ENCODE measurements around the gene CDH4.

DNA sequence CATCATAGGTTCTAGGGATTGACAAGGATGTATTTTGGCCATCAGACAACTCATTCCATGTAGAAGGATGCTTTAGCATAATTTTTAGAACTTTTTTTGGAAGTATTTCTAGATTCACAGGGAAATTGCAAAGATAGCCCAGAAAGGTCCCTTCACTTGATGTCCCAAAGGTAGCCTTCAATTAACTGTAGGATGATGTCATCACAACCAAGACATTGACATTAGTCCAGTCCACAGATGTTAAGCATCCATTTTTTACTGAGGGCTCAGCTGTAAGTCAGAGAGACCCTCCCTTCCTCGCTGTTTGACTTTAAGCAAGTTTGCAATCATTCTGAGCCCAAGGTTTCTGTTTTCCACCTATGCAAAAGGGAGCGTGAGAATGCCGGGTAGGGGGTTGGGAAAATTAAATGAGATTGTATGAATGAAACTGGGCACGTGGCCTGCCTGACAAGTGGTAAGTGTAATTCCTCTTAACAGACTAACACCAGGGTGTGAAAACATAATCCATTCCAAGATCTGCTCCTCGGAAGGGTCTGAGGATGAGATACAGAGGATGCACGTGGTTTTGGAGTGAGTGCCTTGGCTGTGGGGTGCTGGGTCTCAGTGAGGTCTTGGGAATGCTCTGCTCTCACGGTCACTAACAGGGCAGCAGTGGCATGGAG, 126.8 kb downstream of the CDH4 start:
- TF ChIP-seq EGR2 (tag by site-specific recombination; IDR thresholded peaks at IDR 0.05; ENCODE audit: low read depth), result no peak
- TF ChIP-seq, protein P1, sequence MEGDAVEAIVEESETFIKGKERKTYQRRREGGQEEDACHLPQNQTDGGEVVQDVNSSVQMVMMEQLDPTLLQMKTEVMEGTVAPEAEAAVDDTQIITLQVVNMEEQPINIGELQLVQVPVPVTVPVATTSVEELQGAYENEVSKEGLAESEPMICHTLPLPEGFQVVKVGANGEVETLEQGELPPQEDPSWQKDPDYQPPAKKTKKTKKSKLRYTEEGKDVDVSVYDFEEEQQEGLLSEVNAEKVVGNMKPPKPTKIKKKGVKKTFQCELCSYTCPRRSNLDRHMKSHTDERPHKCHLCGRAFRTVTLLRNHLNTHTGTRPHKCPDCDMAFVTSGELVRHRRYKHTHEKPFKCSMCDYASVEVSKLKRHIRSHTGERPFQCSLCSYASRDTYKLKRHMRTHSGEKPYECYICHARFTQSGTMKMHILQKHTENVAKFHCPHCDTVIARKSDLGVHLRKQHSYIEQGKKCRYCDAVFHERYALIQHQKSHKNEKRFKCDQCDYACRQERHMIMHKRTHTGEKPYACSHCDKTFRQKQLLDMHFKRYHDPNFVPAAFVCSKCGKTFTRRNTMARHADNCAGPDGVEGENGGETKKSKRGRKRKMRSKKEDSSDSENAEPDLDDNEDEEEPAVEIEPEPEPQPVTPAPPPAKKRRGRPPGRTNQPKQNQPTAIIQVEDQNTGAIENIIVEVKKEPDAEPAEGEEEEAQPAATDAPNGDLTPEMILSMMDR (tag by site-specific recombination; IDR thresholded peaks at IDR 0.05), result no peak
- no peak for TF ChIP-seq PRDM1 (tag by site-specific recombination; IDR thresholded peaks at IDR 0.05)
- no peak for TF ChIP-seq SCRT2 (tag by site-specific recombination; IDR thresholded peaks at IDR 0.05)
- TF ChIP-seq ZNF24 (tag by site-specific recombination; IDR thresholded peaks at IDR 0.05), result no peak
- TF ChIP-seq, protein P2, sequence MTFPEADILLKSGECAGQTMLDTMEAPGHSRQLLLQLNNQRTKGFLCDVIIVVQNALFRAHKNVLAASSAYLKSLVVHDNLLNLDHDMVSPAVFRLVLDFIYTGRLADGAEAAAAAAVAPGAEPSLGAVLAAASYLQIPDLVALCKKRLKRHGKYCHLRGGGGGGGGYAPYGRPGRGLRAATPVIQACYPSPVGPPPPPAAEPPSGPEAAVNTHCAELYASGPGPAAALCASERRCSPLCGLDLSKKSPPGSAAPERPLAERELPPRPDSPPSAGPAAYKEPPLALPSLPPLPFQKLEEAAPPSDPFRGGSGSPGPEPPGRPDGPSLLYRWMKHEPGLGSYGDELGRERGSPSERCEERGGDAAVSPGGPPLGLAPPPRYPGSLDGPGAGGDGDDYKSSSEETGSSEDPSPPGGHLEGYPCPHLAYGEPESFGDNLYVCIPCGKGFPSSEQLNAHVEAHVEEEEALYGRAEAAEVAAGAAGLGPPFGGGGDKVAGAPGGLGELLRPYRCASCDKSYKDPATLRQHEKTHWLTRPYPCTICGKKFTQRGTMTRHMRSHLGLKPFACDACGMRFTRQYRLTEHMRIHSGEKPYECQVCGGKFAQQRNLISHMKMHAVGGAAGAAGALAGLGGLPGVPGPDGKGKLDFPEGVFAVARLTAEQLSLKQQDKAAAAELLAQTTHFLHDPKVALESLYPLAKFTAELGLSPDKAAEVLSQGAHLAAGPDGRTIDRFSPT (tag by site-specific recombination; IDR thresholded peaks at IDR 0.05), result no peak
- no peak for TF ChIP-seq ZNF202 (tag by site-specific recombination; IDR thresholded peaks at IDR 0.05; ENCODE audit: borderline replicate concordance)
- no peak for TF ChIP-seq ZNF157 (tag by site-specific recombination; IDR thresholded peaks at IDR 0.05)
- no peak for TF ChIP-seq ZNF768 (tag by site-specific recombination; IDR thresholded peaks at IDR 0.05)
- TF ChIP-seq ZNF501 (tag by site-specific recombination; IDR thresholded peaks at IDR 0.05), result no peak
- TF ChIP-seq, protein P3, sequence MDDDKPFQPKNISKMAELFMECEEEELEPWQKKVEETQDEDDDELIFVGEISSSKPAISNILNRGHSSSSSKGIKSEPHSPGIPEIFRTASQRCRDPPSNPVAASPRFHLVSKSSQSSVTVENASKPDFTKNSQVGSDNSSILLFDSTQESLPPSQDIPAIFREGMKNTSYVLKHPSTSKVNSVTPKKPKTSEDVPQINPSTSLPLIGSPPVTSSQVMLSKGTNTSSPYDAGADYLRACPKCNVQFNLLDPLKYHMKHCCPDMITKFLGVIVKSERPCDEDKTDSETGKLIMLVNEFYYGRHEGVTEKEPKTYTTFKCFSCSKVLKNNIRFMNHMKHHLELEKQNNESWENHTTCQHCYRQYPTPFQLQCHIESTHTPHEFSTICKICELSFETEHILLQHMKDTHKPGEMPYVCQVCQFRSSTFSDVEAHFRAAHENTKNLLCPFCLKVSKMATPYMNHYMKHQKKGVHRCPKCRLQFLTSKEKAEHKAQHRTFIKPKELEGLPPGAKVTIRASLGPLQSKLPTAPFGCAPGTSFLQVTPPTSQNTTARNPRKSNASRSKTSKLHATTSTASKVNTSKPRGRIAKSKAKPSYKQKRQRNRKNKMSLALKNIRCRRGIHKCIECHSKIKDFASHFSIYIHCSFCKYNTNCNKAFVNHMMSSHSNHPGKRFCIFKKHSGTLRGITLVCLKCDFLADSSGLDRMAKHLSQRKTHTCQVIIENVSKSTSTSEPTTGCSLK (tag by site-specific recombination; IDR thresholded peaks at IDR 0.05), result no peak
